ENCODE results near the gene OTOGL. TPM values are rescaled to one million over a fixed set of nuclear protein-coding genes. Genes with fewer than 3 reads are reported as not detected.

OTOGL gene
- total and polyA plus RNA-seq, 12 donors: 0.04 to 0.52 (median 0.13) TPM; not detected in 1

- H3K27me3 ChIP-seq: no peaks in the 10 kb centered on the region
- intact Hi-C loops (cut with DNase I): no loop called here
- H3K27ac ChIP-seq: no peak overlapping the region
- TF ChIP-seq POLR2A (IDR thresholded peaks at IDR 0.05): no peak
- TF ChIP-seq, protein P1, sequence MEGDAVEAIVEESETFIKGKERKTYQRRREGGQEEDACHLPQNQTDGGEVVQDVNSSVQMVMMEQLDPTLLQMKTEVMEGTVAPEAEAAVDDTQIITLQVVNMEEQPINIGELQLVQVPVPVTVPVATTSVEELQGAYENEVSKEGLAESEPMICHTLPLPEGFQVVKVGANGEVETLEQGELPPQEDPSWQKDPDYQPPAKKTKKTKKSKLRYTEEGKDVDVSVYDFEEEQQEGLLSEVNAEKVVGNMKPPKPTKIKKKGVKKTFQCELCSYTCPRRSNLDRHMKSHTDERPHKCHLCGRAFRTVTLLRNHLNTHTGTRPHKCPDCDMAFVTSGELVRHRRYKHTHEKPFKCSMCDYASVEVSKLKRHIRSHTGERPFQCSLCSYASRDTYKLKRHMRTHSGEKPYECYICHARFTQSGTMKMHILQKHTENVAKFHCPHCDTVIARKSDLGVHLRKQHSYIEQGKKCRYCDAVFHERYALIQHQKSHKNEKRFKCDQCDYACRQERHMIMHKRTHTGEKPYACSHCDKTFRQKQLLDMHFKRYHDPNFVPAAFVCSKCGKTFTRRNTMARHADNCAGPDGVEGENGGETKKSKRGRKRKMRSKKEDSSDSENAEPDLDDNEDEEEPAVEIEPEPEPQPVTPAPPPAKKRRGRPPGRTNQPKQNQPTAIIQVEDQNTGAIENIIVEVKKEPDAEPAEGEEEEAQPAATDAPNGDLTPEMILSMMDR (IDR thresholded peaks at IDR 0.05): no peak
- no peak for DNase-seq
- no peaks in the 10 kb centered on the region for H3K4me1 ChIP-seq (replicated peaks in 1 of 2)
- H3K36me3 ChIP-seq (replicated peaks in 1 of 2): no peaks in the 10 kb centered on the region
- no peaks in the 10 kb centered on the region for H3K9me3 ChIP-seq (replicated peaks in 1 of 3)
- no peak overlapping the region for H3K4me3 ChIP-seq
- 87 to 92% (median 91%) methylated on average over 4 of the region's 4 CpGs for WGBS, 4 donors
Observed at GRCh38 chr12:80277732-80278131, 178.4 kb downstream of the OTOGL start.

GRCh38 chr12:80282226-80282625 lies 182.9 kb downstream of the OTOGL start:
- no peaks in the 10 kb centered on the region for H3K4me1 ChIP-seq (replicated peaks in 1 of 2)
- no peak for DNase-seq
- no peaks in the 10 kb centered on the region for H3K36me3 ChIP-seq (replicated peaks in 1 of 2)
- H3K27me3 ChIP-seq: no peaks in the 10 kb centered on the region
- TF ChIP-seq POLR2A (IDR thresholded peaks at IDR 0.05): no peak
- TF ChIP-seq, protein P1 (IDR thresholded peaks at IDR 0.05): no peak
- intact Hi-C loops (cut with DNase I): no loop called here
- no peak overlapping the region for H3K27ac ChIP-seq
- H3K4me3 ChIP-seq: no peak overlapping the region
- WGBS, 4 donors: 61 to 87% (median 71%) methylated on average over 4 of the region's 4 CpGs
- no peaks in the 10 kb centered on the region for H3K9me3 ChIP-seq (replicated peaks in 1 of 3)

DNA sequence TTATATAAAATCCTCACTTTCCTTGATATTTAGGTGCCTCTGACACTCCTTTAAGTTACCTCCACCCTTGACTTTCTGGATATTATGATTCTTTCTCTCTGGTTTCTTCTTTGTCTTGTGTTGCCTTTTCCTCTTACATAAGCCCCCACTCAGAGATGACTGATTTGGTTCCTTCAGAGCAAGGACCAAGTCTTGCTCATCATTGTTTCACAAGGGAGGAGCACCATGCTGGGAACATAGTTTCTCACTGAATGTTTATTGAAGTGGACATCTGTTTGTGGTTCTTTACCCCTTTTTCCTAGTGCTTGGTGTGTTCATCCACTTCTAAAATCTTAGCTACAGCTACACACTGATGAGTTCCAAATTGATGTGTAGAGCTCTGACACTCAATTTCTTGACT lies 183.4 kb downstream of the OTOGL start:
- H3K4me1 ChIP-seq (replicated peaks in 1 of 2): no peaks in the 10 kb centered on the region
- H3K27ac ChIP-seq: no peak overlapping the region
- DNase-seq: no peak
- no peak overlapping the region for H3K4me3 ChIP-seq
- intact Hi-C loops (cut with DNase I): no loop called here
- TF ChIP-seq, protein P1 (IDR thresholded peaks at IDR 0.05): no peak
- no peak for TF ChIP-seq POLR2A (IDR thresholded peaks at IDR 0.05)
- H3K27me3 ChIP-seq: no peaks in the 10 kb centered on the region
- H3K36me3 ChIP-seq (replicated peaks in 1 of 2): no peaks in the 10 kb centered on the region
- H3K9me3 ChIP-seq (replicated peaks in 1 of 3): no peaks in the 10 kb centered on the region

- Histone ChIP-seq H3K36me3 (replicated peaks in 1 of 2) (no peaks in the 10 kb centered on the region), H3K4me3 (no peak overlapping the region), H3K9me3 (replicated peaks in 1 of 3) (no peaks in the 10 kb centered on the region), H3K27me3 (no peaks in the 10 kb centered on the region), H3K4me1 (replicated peaks in 1 of 2) (no peaks in the 10 kb centered on the region), H3K27ac (no peak overlapping the region)
- no peak for DNase-seq
- no peak for TF ChIP-seq POLR2A (IDR thresholded peaks at IDR 0.05)
- TF ChIP-seq, protein P1 (IDR thresholded peaks at IDR 0.05): no peak
- WGBS, 4 donors: 59 to 74% (median 65%) methylated on average over 5 of the region's 5 CpGs
- intact Hi-C loops (cut with DNase I): no loop called here
Observed at GRCh38 chr12:80291108-80291754, 191.9 kb downstream of the OTOGL start.

Data from adrenal gland (tissue), 12 donors.